ENCODE results near the gene IQCF6.
"Not testable (repeated sequence)": the region's sequence is repeated elsewhere in the genome, so short reads cannot be mapped to it uniquely, and the experiment has no call there.

Gene IQCF6

GRCh38 chr3:51779137-51779536 lies at the start of gene IQCF6:
TSS of gene IQCF6 (minus strand) at chr3:51779237. CDS start at chr3:51779224, 13 bp downstream.
- DNase-seq: no peak

GRCh38 chr3:51828297-51828696 lies 49.3 kb upstream of the IQCF6 start:
- no peak for DNase-seq

- DNase-seq: no peak
Measured at GRCh38 chr3:51819709-51820406, 40.8 kb upstream of the IQCF6 start.

GRCh38 chr3:51819151-51819550 lies 40.1 kb upstream of the IQCF6 start:
- DNase-seq: no peak

GRCh38 chr3:51817375-51817774 lies 38.3 kb upstream of the IQCF6 start:
- no peak for DNase-seq

GRCh38 chr3:51816723-51817122 lies 37.7 kb upstream of the IQCF6 start:
- no peak for DNase-seq

- no peak for DNase-seq
Measured at GRCh38 chr3:51815614-51816013, 36.6 kb upstream of the IQCF6 start.

GRCh38 chr3:51814034-51814433 lies 35.0 kb upstream of the IQCF6 start:
- no peak for DNase-seq

GRCh38 chr3:51813539-51813938 lies 34.5 kb upstream of the IQCF6 start:
- DNase-seq: no peak

GRCh38 chr3:51808934-51809333 lies 29.9 kb upstream of the IQCF6 start:
- DNase-seq: no peak

GRCh38 chr3:51802106-51802703 lies 23.2 kb upstream of the IQCF6 start:
- no peak for DNase-seq

GRCh38 chr3:51800750-51801125 lies 21.7 kb upstream of the IQCF6 start:
- DNase-seq: no peak

- no peak for DNase-seq
Measured at GRCh38 chr3:51799879-51800749, 21.1 kb upstream of the IQCF6 start.

- no peak for DNase-seq
Measured at GRCh38 chr3:51798411-51798963, 19.4 kb upstream of the IQCF6 start.

GRCh38 chr3:51796854-51797253 lies 17.8 kb upstream of the IQCF6 start:
- DNase-seq: no peak

GRCh38 chr3:51794206-51794605 lies 15.2 kb upstream of the IQCF6 start:
- DNase-seq: no peak

GRCh38 chr3:51792206-51792605 lies 13.2 kb upstream of the IQCF6 start:
- DNase-seq: no peak

- DNase-seq: no peak
Measured at GRCh38 chr3:51789437-51789836, 10.4 kb upstream of the IQCF6 start.

GRCh38 chr3:51787576-51787975 lies 8.5 kb upstream of the IQCF6 start:
- not testable (repeated sequence) for DNase-seq

- no peak for DNase-seq
Measured at GRCh38 chr3:51786267-51786666, 7.2 kb upstream of the IQCF6 start.

- no peak for DNase-seq
Measured at GRCh38 chr3:51778554-51778953, 483 bp downstream of the IQCF6 start.

GRCh38 chr3:51777985-51778384 lies 1.1 kb downstream of the IQCF6 start:
- DNase-seq: no peak

- no peak for DNase-seq
Measured at GRCh38 chr3:51773529-51774056, 5.4 kb downstream of the IQCF6 start.

All from NCI-H446 treated with DMSO at 0.1 percent for 48 hours (cell line).